HG03457 (cell line): ENCODE results near the gene MBOAT1.

ENCODE experiments used
- ATAC-seq: cut with Tn5 transposase; IDR thresholded peaks from one replicate; pipeline ENCODE4 v1.9.1; 2021; ENCODE audit warnings: moderate number of reproducible peaks; ENCODE audit not compliant: unreplicated experiment

Gene MBOAT1

GRCh38 chr6:20235041-20235440 is 22.8 kb upstream of the MBOAT1 start:
- ATAC-seq, result no peak

- ATAC-seq, result no peak
Observed at GRCh38 chr6:20234136-20234535, 21.9 kb upstream of the MBOAT1 start.

GRCh38 chr6:20233007-20233730 is 20.9 kb upstream of the MBOAT1 start:
- no peak for ATAC-seq

GRCh38 chr6:20232188-20232587 is 19.9 kb upstream of the MBOAT1 start:
- no peak for ATAC-seq

- no peak for ATAC-seq
Observed at GRCh38 chr6:20230401-20231119, 18.3 kb upstream of the MBOAT1 start.

GRCh38 chr6:20229881-20230280 is 17.6 kb upstream of the MBOAT1 start:
- no peak for ATAC-seq

- ATAC-seq, result no peak
Observed at GRCh38 chr6:20227350-20227749, 15.1 kb upstream of the MBOAT1 start.

- no peak for ATAC-seq
Observed at GRCh38 chr6:20223141-20223540, 10.9 kb upstream of the MBOAT1 start.

GRCh38 chr6:20221421-20221820 is 9.2 kb upstream of the MBOAT1 start:
- ATAC-seq, result no peak

- no peak for ATAC-seq
Observed at GRCh38 chr6:20220359-20220758, 8.1 kb upstream of the MBOAT1 start.

- ATAC-seq, result no peak
Observed at GRCh38 chr6:20217891-20218290, 5.6 kb upstream of the MBOAT1 start.

- ATAC-seq, result no peak
Observed at GRCh38 chr6:20217324-20217855, 5.1 kb upstream of the MBOAT1 start.

- ATAC-seq, result no peak
Observed at GRCh38 chr6:20215310-20215709, 3.0 kb upstream of the MBOAT1 start.

- ATAC-seq, result no peak
Observed at GRCh38 chr6:20213271-20213798, 1.1 kb upstream of the MBOAT1 start.

GRCh38 chr6:20211941-20212391 is 303 bp downstream of the MBOAT1 start:
- peak; percentile 19 for ATAC-seq

GRCh38 chr6:20211037-20211940 is 980 bp downstream of the MBOAT1 start:
- ATAC-seq, result peak; percentile 25

GRCh38 chr6:20210158-20210557 is 2.1 kb downstream of the MBOAT1 start:
- no peak for ATAC-seq

GRCh38 chr6:20208687-20209378 is 3.4 kb downstream of the MBOAT1 start:
- ATAC-seq, result no peak

GRCh38 chr6:20207088-20207418 is 5.2 kb downstream of the MBOAT1 start:
- no peak for ATAC-seq

- no peak for ATAC-seq
Observed at GRCh38 chr6:20205722-20206161, 6.5 kb downstream of the MBOAT1 start.
